Skin epidermis (tissue), 12 donors: ENCODE data around the gene NXPE1.

ENCODE experiments used
- H3K27ac ChIP-seq, 21 experiments: fragments of 200-600 bp; sonication (generic) in 11 of 21; one replicate each; pipeline ENCODE4 v1.5.0; 2020; ENCODE audit warnings: mild to moderate bottlenecking in 3 of 21, inconsistent platforms in 2 of 21, moderate library complexity in 2 of 21
- H3K4me3 ChIP-seq, 7 experiments: fragments of 200-600 bp; sonication (generic) in 2 of 7; one replicate each; pipeline ENCODE4 v1.5.0; 2020; ENCODE audit warnings: inconsistent platforms in 2 of 7, mild to moderate bottlenecking in 2 of 7, moderate library complexity in 1 of 7

The NXPE1 gene

GRCh38 chr11:114564831-114565230, 5.2 kb upstream of the NXPE1 start:
- Histone ChIP-seq H3K4me3 (no peak overlapping the region), H3K27ac (peak overlapping the region in 1 of 21 experiments; percentile 64)

GRCh38 chr11:114563077-114563476, 3.4 kb upstream of the NXPE1 start:
- Histone ChIP-seq H3K27ac (no peak overlapping the region), H3K4me3 (no peak overlapping the region)

- Histone ChIP-seq H3K27ac (no peak overlapping the region), H3K4me3 (no peak overlapping the region)
Observed at GRCh38 chr11:114562166-114562916, 2.7 kb upstream of the NXPE1 start.

GRCh38 chr11:114556135-114556534, 3.5 kb downstream of the NXPE1 start:
- no peak overlapping the region for H3K4me3 ChIP-seq

GRCh38 chr11:114553642-114554041, 6.0 kb downstream of the NXPE1 start:
- H3K27ac ChIP-seq, result no peak overlapping the region
- no peak overlapping the region for H3K4me3 ChIP-seq

More at GRCh38 chr11:114556135-114556534, 3.5 kb downstream of the NXPE1 start:
- H3K27ac ChIP-seq, result no peak overlapping the region

- Histone ChIP-seq H3K27ac (no peak overlapping the region), H3K4me3 (no peak overlapping the region)
Observed at GRCh38 chr11:114551060-114551459, 8.6 kb downstream of the NXPE1 start.

GRCh38 chr11:114525682-114526081, 34.0 kb downstream of the NXPE1 start:
- Histone ChIP-seq H3K27ac (no peak overlapping the region), H3K4me3 (no peak overlapping the region)

GRCh38 chr11:114524122-114524521, 35.6 kb downstream of the NXPE1 start:
- Histone ChIP-seq H3K4me3 (no peak overlapping the region), H3K27ac (no peak overlapping the region)

- H3K27ac ChIP-seq, result no peak overlapping the region
- H3K4me3 ChIP-seq, result no peak overlapping the region
Observed at GRCh38 chr11:114522818-114523217, 36.9 kb downstream of the NXPE1 start.

- H3K4me3 ChIP-seq, result no peak overlapping the region
Observed at GRCh38 chr11:114511538-114511937, 48.1 kb downstream of the NXPE1 start.

GRCh38 chr11:114511079-114511478, 48.6 kb downstream of the NXPE1 start:
- Histone ChIP-seq H3K27ac (no peak overlapping the region), H3K4me3 (no peak overlapping the region)

More at GRCh38 chr11:114511538-114511937, 48.1 kb downstream of the NXPE1 start:
- H3K27ac ChIP-seq, result no peak overlapping the region

- H3K4me3 ChIP-seq, result no peak overlapping the region
- no peak overlapping the region for H3K27ac ChIP-seq
Observed at GRCh38 chr11:114501901-114502300, 57.8 kb downstream of the NXPE1 start.

GRCh38 chr11:114499756-114500155, 59.9 kb downstream of the NXPE1 start:
- H3K27ac ChIP-seq, result no peak overlapping the region
- no peak overlapping the region for H3K4me3 ChIP-seq

- H3K4me3 ChIP-seq, result no peak overlapping the region
- no peak overlapping the region for H3K27ac ChIP-seq
Observed at GRCh38 chr11:114496915-114497314, 62.8 kb downstream of the NXPE1 start.

- Histone ChIP-seq H3K4me3 (no peak overlapping the region), H3K27ac (no peak overlapping the region)
Observed at GRCh38 chr11:114483929-114484328, 75.8 kb downstream of the NXPE1 start.

- no peak overlapping the region for H3K4me3 ChIP-seq
- no peak overlapping the region for H3K27ac ChIP-seq
Observed at GRCh38 chr11:114482114-114482513, 77.6 kb downstream of the NXPE1 start.

GRCh38 chr11:114479331-114479730, 80.3 kb downstream of the NXPE1 start:
- H3K4me3 ChIP-seq, result no peak overlapping the region
- H3K27ac ChIP-seq, result no peak overlapping the region

GRCh38 chr11:114478768-114479167, 80.9 kb downstream of the NXPE1 start:
- Histone ChIP-seq H3K4me3 (no peak overlapping the region), H3K27ac (no peak overlapping the region)

- H3K4me3 ChIP-seq, result no peak overlapping the region
- H3K27ac ChIP-seq, result no peak overlapping the region
Observed at GRCh38 chr11:114478001-114478410, 81.7 kb downstream of the NXPE1 start.

GRCh38 chr11:114472661-114473060, 87.0 kb downstream of the NXPE1 start:
- H3K4me3 ChIP-seq, result no peak overlapping the region
- no peak overlapping the region for H3K27ac ChIP-seq
